GM12872 (cell line): ENCODE data around the gene RAB11FIP4.

Source experiments
- CTCF ChIP-seq: IDR thresholded peaks from 3 replicates; pipeline ENCODE4 v1.5.1; 2011; ENCODE audit warnings: low read depth, mild to moderate bottlenecking, low read length, moderate library complexity; ENCODE audit not compliant: insufficient read depth

RAB11FIP4 gene

GRCh38 chr17:31586946-31587345 lies 195.5 kb downstream of the RAB11FIP4 start:
- TF ChIP-seq CTCF: no peak

GRCh38 chr17:31587462-31587861 lies 196.0 kb downstream of the RAB11FIP4 start:
- TF ChIP-seq CTCF: no peak
